Activated B cell treated with CpG ODN at 0.5 μM for 24 hours (primary cell): ENCODE data around the gene KRT81. TPM values are rescaled to one million over a fixed set of nuclear protein-coding genes. Genes with fewer than 3 reads are reported as not detected.

Source experiments
- ATAC-seq: fragments of 200-7000 bp; cut with Tn5 transposase; one replicate; pipeline ENCODE4 v1.10.0; 2021; ENCODE audit warnings: low read depth, mild to moderate bottlenecking, moderate library complexity
- CTCF ChIA-PET: fragments of 350-600 bp; sonication (Branson Sonifier 250); formaldehyde crosslinking; loops from one replicate; lab custom pipeline; 2021; ENCODE audit warnings: antibody characterized with exemption; lab: Charles Lee
- POLR2A ChIA-PET: fragments of 350-600 bp; sonication (Branson Sonifier 250); formaldehyde crosslinking; loops from one replicate; lab custom pipeline; 2021; ENCODE audit warnings: antibody characterized with exemption; lab: Charles Lee
- DNase-seq: peaks from one replicate; pipeline ENCODE4 v3.0.0; 2022
- H3K27ac Mint-ChIP-seq: one replicate; pipeline ENCODE4 v1.8.0; 2020; ENCODE audit warnings: mixed read lengths
- H3K27me3 Mint-ChIP-seq: one replicate; pipeline ENCODE4 v1.8.0; 2021; ENCODE audit warnings: mixed read lengths
- H3K36me3 Mint-ChIP-seq: one replicate; pipeline ENCODE4 v1.8.0; 2021; ENCODE audit warnings: low read depth, mixed read lengths
- H3K4me1 Mint-ChIP-seq: one replicate; pipeline ENCODE4 v1.8.0; 2021; ENCODE audit warnings: mixed read lengths
- H3K4me3 Mint-ChIP-seq: one replicate; pipeline ENCODE4 v1.8.0; 2020; ENCODE audit warnings: mild to moderate bottlenecking, mixed read lengths
- H3K9me3 Mint-ChIP-seq: one replicate; pipeline ENCODE4 v1.8.0; 2020; ENCODE audit warnings: mixed read lengths
- CTCF ChIP-seq: fragments of 200-600 bp; IDR thresholded peaks from one replicate; pipeline ENCODE4 v1.8.0; 2022; ENCODE audit warnings: antibody characterized with exemption, mild to moderate bottlenecking
- intact Hi-C: fragments of 100-400 bp; cut with micrococcal nuclease; formaldehyde crosslinking; loops from one replicate; pipeline ENCODE4 v1.15.1; 2024
- total RNA-seq: library from RNA; stranded (reverse); gene quantifications from 2 replicates; pipeline ENCODE4 v1.2.3, GENCODE V29; 2022

KRT81 gene
- total RNA-seq, 1 donor from 2014 or later = not detected

GRCh38 chr12:52327830-52328500 lies 36.6 kb upstream of the KRT81 start:
- no peak for ATAC-seq
- intact Hi-C loops = loop anchor here (1.0 to 5.0 kb wide), 5 partner anchors 49 to 653 kb away; no protein-coding TSS in a partner anchor
- H3K27ac Mint-ChIP-seq = no peak overlapping the region
- DNase-seq = no peak
- no peaks in the 10 kb centered on the region for H3K9me3 Mint-ChIP-seq
- H3K4me1 Mint-ChIP-seq = peaks cover 1% of the 10 kb centered on the region
- POLR2A ChIA-PET = no interaction called here
- CTCF ChIA-PET = interaction anchor here (0.7 to 1.9 kb wide), 13 partner anchors 11 to 653 kb away, joined by 3 to 14 read pairs (median 4); no protein-coding TSS in a partner anchor
- no peak overlapping the region for H3K4me3 Mint-ChIP-seq
- no peaks in the 10 kb centered on the region for H3K36me3 Mint-ChIP-seq
- no peak for TF ChIP-seq CTCF
- peaks cover 12% of the 10 kb centered on the region for H3K27me3 Mint-ChIP-seq

- ChIA-PET CTCF (interaction anchor here (0.7 to 1.9 kb wide), 13 partner anchors 11 to 653 kb away, joined by 3 to 14 read pairs (median 4); no protein-coding TSS in a partner anchor), POLR2A (no interaction called here)
- no peaks in the 10 kb centered on the region for H3K9me3 Mint-ChIP-seq
- no peak overlapping the region for H3K4me3 Mint-ChIP-seq
- ATAC-seq (peak; percentile 97), DNase-seq (peak; percentile 34)
- H3K27me3 Mint-ChIP-seq = peaks cover 16% of the 10 kb centered on the region
- peaks cover 1% of the 10 kb centered on the region for H3K4me1 Mint-ChIP-seq
- TF ChIP-seq CTCF = no peak
- no peak overlapping the region for H3K27ac Mint-ChIP-seq
- intact Hi-C loops = loop anchor here (1.0 to 5.0 kb wide), 5 partner anchors 48 to 654 kb away; no protein-coding TSS in a partner anchor
- no peaks in the 10 kb centered on the region for H3K36me3 Mint-ChIP-seq
These were observed 35.9 kb upstream of the KRT81 start for GRCh38 chr12:52327052-52327829.

- TF ChIP-seq CTCF = no peak
- POLR2A ChIA-PET = no interaction called here
- H3K4me1 Mint-ChIP-seq = peaks cover 1% of the 10 kb centered on the region
- H3K36me3 Mint-ChIP-seq = no peaks in the 10 kb centered on the region
- peaks cover 31% of the 10 kb centered on the region for H3K27me3 Mint-ChIP-seq
- DNase-seq (no peak), ATAC-seq (no peak)
- H3K9me3 Mint-ChIP-seq = no peaks in the 10 kb centered on the region
- no peak overlapping the region for H3K4me3 Mint-ChIP-seq
- H3K27ac Mint-ChIP-seq = no peak overlapping the region
- intact Hi-C loops = no loop called here
- CTCF ChIA-PET = interaction anchor here (0.9 kb wide), 1 partner anchor 12 kb away, joined by 3 read pairs; no protein-coding TSS in a partner anchor
These were observed 32.8 kb upstream of the KRT81 start for GRCh38 chr12:52324153-52324444.

GRCh38 chr12:52323416-52324152 lies 32.2 kb upstream of the KRT81 start:
- ChIA-PET POLR2A (no interaction called here), CTCF (interaction anchor here (0.9 kb wide), 1 partner anchor 12 kb away, joined by 3 read pairs; no protein-coding TSS in a partner anchor)
- ATAC-seq (no peak), DNase-seq (no peak)
- peaks cover 1% of the 10 kb centered on the region for H3K4me1 Mint-ChIP-seq
- intact Hi-C loops = no loop called here
- no peak overlapping the region for H3K4me3 Mint-ChIP-seq
- H3K36me3 Mint-ChIP-seq = no peaks in the 10 kb centered on the region
- no peaks in the 10 kb centered on the region for H3K9me3 Mint-ChIP-seq
- TF ChIP-seq CTCF = no peak
- peaks cover 31% of the 10 kb centered on the region for H3K27me3 Mint-ChIP-seq
- no peak overlapping the region for H3K27ac Mint-ChIP-seq
